K562 (cell line): Measurements from ENCODE around the gene CCL19. TPM values are rescaled to one million over a fixed set of nuclear protein-coding genes. Genes with fewer than 3 reads are reported as not detected.

Experiments
- LCOR ChIP-seq: sonication (generic); formaldehyde crosslinking; IDR thresholded peaks from 2 replicates; pipeline ENCODE4 v1.8.0; 2022; ENCODE audit warnings: mild to moderate bottlenecking, missing genetic modification reagents
- MECOM ChIP-seq: fragments of 250-450 bp; sonication (Bioruptor Pico); IDR thresholded peaks from 2 replicates; pipeline ENCODE4 v1.8.0; 2022; ENCODE audit warnings: inconsistent platforms
- NFRKB ChIP-seq: fragments of 450-650 bp; IDR thresholded peaks from 2 replicates; pipeline ENCODE4 v1.6.1; 2016; ENCODE audit warnings: low read depth
- ZNF324 ChIP-seq: fragments of 250-450 bp; sonication (Bioruptor Pico); IDR thresholded peaks from 2 replicates; pipeline ENCODE4 v1.4.0; 2020; ENCODE audit warnings: mild to moderate bottlenecking
- ZNF551 ChIP-seq: fragments of 250-450 bp; sonication (Bioruptor Pico); IDR thresholded peaks from 2 replicates; pipeline ENCODE4 v1.5.0; 2021; ENCODE audit warnings: mild to moderate bottlenecking, moderate library complexity
- polyA plus RNA-seq, 8 experiments: library from polyadenylated mRNA; depleted of rRNA in 4 of 8; stranded (reverse) in 5 of 8; unstranded in 3 of 8; fragments of >200 nt; fragmentation: Nextera tagmentation in 2 of 8; fragmentation: Illumina TruSeq in 1 of 8; extraction: Ambion mirVana in 2 of 8; extraction: Trizol in 1 of 8; gene quantifications; 2 replicates each; pipeline versions ENCODE4 v1.2.1 to v1.2.3, GENCODE V29; 2011 to 2014; ENCODE audit warnings: inconsistent platforms in 1 of 8, missing spikeins in 1 of 8
- total RNA-seq, 7 experiments: library from RNA; depleted of rRNA in 6 of 7; stranded (reverse); fragments of >200 nt in 6 of 7; fragmentation: Illumina TruSeq in 2 of 7; extraction: Trizol in 2 of 7; gene quantifications; 2 replicates each; pipeline versions ENCODE4 v1.2.1 to v1.2.3, GENCODE V29; 2011 to 2021; ENCODE audit warnings: low replicate concordance in 1 of 7
- TF ChIP-seq, protein P1 (sequence below): fragments of 150-350 bp; IDR thresholded peaks from 2 replicates; pipeline ENCODE4 v1.6.1; 2014; ENCODE audit warnings: low read depth, mild to moderate bottlenecking, low read length, borderline replicate concordance
- TF ChIP-seq, protein P2 (sequence below): fragments of 450-650 bp; formaldehyde crosslinking; IDR thresholded peaks from 2 replicates; pipeline ENCODE4 v1.4.0; 2022; ENCODE audit warnings: missing genetic modification characterization
- TF ChIP-seq, protein P3 (sequence below): sonication (generic); formaldehyde crosslinking; IDR thresholded peaks from 2 replicates; pipeline ENCODE4 v1.8.0; 2022; ENCODE audit warnings: missing genetic modification reagents, mild to moderate bottlenecking, borderline replicate concordance

Gene CCL19
- total and polyA plus RNA-seq, 9 of the 15 experiments (the other 6 are each of a cell fraction or from before 2014, with no cell fraction given): not detected

DNA sequence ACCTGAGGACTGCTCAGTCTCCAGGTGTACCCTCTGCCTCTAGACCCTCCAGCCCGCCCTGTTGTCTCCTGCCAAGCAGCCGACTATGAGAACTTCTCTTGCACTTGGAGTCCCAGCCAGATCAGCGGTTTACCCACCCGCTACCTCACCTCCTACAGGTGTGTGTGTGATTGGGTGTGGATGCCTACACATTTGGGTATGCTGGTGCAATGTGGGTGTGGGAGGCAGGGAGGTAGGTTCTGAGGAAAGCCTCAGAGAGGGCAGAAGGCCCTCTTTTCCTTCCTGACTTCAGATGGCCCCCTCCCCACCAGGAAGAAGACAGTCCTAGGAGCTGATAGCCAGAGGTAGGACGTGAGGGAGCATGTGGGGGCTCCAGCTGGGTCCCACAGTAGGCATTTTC is 34.1 kb downstream of the CCL19 start (continued):
- TF ChIP-seq NFRKB (no peak), LCOR (no peak), ZNF324 (no peak), MECOM (CRISPR knock-in tag) (no peak), ZNF551 (no peak)
- TF ChIP-seq, protein P1, sequence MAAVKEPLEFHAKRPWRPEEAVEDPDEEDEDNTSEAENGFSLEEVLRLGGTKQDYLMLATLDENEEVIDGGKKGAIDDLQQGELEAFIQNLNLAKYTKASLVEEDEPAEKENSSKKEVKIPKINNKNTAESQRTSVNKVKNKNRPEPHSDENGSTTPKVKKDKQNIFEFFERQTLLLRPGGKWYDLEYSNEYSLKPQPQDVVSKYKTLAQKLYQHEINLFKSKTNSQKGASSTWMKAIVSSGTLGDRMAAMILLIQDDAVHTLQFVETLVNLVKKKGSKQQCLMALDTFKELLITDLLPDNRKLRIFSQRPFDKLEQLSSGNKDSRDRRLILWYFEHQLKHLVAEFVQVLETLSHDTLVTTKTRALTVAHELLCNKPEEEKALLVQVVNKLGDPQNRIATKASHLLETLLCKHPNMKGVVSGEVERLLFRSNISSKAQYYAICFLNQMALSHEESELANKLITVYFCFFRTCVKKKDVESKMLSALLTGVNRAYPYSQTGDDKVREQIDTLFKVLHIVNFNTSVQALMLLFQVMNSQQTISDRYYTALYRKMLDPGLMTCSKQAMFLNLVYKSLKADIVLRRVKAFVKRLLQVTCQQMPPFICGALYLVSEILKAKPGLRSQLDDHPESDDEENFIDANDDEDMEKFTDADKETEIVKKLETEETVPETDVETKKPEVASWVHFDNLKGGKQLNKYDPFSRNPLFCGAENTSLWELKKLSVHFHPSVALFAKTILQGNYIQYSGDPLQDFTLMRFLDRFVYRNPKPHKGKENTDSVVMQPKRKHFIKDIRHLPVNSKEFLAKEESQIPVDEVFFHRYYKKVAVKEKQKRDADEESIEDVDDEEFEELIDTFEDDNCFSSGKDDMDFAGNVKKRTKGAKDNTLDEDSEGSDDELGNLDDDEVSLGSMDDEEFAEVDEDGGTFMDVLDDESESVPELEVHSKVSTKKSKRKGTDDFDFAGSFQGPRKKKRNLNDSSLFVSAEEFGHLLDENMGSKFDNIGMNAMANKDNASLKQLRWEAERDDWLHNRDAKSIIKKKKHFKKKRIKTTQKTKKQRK: no peak
- TF ChIP-seq, protein P2, sequence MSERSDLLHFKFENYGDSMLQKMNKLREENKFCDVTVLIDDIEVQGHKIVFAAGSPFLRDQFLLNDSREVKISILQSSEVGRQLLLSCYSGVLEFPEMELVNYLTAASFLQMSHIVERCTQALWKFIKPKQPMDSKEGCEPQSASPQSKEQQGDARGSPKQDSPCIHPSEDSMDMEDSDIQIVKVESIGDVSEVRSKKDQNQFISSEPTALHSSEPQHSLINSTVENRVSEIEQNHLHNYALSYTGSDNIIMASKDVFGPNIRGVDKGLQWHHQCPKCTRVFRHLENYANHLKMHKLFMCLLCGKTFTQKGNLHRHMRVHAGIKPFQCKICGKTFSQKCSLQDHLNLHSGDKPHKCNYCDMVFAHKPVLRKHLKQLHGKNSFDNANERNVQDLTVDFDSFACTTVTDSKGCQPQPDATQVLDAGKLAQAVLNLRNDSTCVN (CRISPR knock-in tag): no peak
- TF ChIP-seq, protein P3, sequence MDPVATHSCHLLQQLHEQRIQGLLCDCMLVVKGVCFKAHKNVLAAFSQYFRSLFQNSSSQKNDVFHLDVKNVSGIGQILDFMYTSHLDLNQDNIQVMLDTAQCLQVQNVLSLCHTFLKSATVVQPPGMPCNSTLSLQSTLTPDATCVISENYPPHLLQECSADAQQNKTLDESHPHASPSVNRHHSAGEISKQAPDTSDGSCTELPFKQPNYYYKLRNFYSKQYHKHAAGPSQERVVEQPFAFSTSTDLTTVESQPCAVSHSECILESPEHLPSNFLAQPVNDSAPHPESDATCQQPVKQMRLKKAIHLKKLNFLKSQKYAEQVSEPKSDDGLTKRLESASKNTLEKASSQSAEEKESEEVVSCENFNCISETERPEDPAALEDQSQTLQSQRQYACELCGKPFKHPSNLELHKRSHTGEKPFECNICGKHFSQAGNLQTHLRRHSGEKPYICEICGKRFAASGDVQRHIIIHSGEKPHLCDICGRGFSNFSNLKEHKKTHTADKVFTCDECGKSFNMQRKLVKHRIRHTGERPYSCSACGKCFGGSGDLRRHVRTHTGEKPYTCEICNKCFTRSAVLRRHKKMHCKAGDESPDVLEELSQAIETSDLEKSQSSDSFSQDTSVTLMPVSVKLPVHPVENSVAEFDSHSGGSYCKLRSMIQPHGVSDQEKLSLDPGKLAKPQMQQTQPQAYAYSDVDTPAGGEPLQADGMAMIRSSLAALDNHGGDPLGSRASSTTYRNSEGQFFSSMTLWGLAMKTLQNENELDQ (CRISPR knock-in tag): no peak
- TF ChIP-seq, all 486 proteins: peak for 0
